Forelimb muscle (tissue), 1 donor: Measurements from ENCODE around the gene FLII. TPM values are rescaled to one million over a fixed set of nuclear protein-coding genes. Genes with fewer than 3 reads are reported as not detected.
"Not testable (repeated sequence)": the region's sequence is repeated elsewhere in the genome, so short reads cannot be mapped to it uniquely, and the experiment has no call there.

ENCODE experiments used
- DNase-seq: peaks from one replicate; pipeline ENCODE4 v3.0.0-alpha.2; 2013; ENCODE audit warnings: low read depth
- polyA plus RNA-seq: library from polyadenylated mRNA; unstranded; fragments of 120-200 nt; gene quantifications from one replicate; pipeline ENCODE4 v1.2.1, GENCODE V29; 2013; ENCODE audit not compliant: insufficient read length

Gene FLII
- 146 TPM for polyA plus RNA-seq

DNA sequence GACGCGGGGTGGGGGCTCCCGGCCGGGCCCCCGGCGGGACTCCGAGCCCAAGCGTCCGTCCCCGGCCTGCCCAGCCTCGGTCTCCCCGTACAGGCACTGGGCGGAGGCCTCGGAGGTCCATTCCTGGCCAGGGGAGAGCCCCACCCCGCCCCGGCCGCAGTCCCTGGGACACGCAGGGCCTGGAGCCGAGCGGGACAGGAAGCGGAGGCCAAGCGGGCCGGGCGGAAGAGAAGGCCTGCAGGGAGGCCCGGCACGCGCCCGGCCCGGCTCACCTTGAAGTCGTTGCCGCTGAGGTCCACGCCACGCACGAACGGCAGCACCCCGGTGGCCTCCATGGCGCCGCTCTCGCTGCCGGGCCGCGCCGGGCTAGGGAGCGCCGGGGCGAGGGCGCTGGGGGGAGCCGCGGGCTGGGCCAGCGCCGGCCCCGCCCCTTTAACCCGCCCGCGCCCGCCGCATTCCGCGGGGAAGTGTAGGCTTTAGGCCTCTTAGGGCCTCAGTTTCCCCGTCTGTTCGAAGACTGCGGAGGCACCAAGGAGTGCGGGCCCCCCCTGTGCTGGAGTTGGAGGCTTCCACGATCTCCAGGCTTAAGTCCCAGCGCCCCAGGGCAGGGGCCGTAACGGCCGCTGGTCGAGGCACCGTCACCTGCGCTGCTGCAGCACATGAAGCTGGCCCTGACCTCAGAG lies at the start of gene FLII:
Gene FLII (minus strand): TSS at position 383 of the 683 bp plus-strand sequence. CDS start 48 bp downstream, at position 335.
- no peak for DNase-seq

DNA sequence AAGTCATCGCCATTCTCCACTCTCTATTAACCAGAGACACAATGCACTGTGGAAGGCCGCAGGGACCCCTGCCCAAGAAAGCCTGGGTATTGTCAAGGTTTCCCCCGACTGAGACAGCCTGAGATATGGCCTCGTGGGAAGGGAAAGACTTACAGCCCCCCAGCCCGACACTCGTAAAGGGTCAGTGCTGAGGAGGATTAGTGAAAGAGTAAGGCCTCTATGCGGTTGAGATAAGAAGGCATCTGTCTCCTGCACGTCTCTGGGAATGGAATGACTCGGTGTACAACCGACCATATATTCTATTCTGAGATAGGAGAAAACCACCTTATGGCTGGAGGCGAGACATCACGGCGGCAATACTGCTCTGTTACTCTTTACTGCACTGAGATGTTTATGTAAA lies 44.7 kb upstream of the FLII start:
- DNase-seq, result not testable (repeated sequence)

DNA sequence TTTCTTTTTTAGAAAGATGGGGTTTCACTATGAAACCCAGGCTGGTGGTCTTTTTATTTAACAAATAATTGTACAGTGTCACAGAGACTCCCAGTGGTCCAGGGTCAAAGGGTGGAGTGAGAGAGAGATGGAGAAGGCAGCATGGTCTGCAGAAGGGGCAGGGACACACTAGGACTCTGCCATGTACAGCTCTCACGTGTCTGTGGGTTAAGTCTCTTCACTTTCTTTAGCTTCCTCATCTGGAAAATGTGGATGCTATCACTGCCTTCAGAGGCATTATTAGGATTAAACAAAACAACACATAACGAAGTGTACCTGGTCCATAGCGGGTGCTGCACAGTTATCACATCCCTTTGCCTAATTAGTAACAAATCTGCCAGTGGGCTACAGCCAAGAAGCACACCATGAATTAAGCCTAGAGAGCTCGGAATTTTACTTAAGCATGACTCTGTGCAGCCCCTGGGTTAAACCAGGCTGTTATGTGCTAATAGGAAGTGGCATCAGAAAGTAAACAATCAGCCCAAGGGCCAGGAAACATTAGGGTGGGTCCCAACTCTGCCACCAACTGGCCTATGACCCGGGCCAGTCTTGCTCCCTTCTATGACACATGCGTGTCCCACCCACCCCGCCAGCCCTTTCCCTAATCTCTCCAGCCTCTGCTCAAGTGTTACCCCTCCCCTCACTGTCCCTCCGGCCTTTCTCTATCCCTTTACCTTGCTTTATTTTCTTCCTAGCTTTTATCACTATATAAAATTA lies 42.4 kb upstream of the FLII start:
- DNase-seq, result no peak

DNA sequence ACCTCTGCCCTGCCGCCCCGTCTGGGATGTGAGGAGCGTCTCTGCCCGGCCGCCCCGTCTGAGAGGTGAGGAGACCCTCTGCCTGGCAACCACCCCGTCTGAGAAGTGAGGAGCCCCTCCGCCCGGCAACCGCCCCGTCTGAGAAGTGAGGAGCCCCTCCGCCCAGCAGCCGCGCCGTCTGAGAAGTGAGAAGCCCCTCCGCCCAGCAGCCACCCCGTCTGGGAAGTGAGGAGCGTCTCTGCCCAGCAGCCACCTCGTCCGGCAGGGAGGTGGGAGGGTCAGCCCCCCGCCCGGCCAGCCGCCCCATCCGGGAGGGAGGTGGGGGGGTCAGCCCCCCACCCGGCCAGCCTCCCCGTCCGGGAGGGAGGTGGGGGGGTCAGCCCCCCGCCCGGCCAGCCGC lies 39.5 kb upstream of the FLII start:
- DNase-seq, result not testable (repeated sequence)

DNA sequence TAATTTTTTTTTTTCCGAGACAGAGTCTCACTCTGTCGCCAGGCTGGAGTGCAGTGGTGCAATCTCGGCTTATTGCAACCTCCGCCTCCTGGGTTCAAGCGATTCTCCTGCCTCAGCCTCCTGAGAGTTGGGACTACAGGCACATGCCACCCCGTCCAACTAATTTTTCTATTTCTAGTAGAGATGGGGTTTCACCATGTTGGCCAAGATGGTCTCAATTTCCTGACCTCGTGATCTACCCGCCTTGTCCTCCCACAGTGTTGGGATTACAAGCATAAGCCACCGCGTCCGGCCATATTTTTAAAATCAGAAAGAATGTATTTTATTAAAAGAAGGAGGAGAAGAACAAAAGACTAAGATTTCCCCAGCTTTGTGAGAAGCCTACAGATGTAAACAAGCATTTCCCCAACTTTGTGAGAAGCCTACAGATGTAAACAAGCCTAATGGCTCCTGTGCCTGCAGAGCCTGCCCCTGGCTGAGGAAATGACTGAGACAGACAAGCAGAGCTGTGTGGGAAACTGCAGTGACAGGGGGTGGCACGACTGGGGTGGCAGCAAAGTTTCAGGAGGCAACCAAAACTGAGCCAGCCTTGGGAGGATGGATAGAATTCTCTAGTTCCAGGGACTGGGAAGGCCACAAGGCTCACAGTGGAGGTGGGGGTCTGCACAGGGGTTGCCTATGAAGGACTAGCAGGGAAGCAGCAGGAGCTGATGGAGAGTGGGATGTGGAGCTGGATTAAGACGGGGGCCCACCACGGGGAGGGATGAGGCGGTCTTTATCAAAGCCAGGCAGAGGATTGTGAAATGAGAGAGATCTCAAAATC lies 33.4 kb upstream of the FLII start:
- no peak for DNase-seq

DNA sequence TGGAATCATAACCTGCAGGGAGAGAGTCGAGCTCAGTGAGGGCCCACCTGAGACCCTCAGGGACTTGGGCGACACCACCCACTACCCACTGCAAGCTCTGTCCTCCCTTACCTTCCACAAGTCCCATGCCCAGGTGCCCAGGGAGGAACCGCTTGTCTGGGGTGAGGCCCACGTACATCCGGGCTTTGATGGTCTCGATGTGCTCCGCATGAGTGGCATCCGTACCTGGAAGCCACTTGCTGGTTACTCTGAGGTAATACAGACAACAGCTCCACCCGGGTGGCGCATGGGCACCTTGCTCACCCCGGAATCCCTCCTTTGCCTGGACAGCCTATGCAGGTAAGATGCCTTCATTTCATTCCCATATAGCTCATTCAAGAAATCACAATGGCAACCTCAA lies 26.8 kb upstream of the FLII start:
- DNase-seq, result no peak

DNA sequence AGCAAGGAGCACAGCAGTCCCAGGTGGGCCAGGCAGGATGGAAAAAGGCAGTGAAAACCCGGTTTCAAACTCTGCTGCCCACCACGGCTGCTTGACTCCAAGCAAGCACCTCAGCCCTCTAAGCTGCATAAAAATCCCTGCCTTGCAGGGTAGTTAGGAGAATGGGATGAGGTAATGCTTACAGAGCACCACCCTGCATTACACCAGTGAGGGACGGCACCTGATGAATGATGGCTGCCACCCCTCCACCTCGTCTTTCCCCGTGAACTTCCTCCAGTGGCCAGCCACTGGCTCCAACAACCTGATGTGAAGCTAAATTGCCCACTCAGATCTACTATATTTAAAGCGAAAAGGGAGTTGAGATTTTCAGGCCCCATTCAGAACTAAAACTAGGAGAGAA lies 23.2 kb upstream of the FLII start:
- DNase-seq, result no peak

DNA sequence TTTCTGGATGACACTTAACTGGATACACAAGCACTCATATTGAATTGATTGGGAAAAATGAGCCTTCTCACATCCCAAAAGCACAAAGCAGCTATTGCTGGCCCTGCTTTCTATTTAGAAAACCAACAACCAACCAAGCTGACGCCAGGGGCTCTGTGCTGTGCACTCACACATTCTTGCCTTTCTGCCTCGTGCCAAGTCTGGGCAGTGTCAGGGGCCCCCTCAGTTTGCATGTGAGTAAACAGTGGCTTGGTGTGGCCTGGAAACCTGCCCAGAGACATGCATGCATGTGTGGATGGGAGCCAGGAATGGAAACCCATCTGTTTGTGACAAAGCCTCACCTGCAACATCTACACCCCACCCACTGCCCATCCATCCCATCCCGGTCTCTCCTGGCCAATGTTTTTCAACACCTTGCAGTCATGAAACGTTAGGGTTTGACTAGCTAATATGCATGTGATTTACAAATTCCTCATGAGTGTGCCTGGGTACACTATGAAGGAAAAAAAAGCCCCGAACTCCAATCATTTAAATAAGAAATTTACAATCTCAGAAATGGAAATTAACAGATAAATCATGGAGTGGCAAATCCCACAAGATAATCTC lies 22.3 kb upstream of the FLII start:
- DNase-seq, result no peak

DNA sequence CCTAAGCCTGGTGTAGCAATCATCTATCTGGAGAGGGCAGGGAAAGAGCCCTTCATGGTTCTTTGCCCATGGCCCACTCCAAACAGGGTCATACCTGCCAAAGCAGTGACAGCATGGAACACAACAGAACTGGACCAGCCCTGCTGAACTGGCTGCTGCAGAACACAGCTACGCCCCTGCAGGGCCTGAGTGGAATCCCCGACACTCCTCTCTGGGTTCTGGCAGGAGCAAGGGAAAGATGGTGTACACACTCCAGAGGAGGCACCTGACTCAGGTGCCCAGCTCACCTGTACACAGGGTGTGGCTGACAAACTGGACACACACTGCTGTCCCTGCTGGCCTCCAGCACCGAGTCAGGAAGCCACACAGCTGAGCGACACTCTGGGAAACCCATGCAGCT lies 21.7 kb upstream of the FLII start:
- DNase-seq, result no peak

DNA sequence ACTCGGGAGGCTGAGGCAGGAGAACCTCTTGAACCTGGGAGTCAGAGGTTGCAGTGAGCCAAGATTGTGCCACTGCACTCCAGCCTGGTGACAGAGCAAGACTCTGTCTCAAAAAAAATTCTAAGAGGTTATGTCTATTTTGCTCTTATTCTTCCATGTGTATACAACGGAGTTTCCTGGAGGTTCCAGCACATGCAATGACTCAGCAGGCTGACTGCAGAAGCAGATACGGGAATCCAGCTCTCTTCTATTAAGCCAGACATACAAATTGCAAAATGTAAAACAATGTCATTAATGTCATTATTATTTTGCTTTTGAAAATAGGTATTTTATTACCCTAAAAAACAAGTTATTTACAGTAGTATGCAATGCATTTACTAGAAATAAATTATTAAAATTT lies 20.3 kb upstream of the FLII start:
- DNase-seq, result no peak

DNA sequence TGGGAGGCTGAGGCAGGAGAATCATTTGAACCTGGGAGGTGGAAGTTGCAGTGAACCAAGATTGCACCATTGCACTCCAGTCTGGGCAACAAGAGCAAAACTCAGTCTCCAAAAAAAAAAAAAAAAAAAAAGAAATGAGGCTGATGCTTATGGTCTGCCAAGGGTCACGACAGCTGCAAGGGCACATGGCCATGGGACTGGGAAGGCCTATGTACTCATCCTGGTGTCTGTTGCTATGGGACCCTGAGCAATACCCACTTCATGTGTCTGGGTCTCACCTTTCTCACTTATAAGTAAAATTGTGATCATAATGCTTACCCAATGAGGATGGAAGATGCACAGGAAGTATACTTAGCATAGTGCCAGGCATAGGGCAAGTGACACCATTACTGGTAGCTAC lies 18.5 kb upstream of the FLII start:
- DNase-seq, result no peak

DNA sequence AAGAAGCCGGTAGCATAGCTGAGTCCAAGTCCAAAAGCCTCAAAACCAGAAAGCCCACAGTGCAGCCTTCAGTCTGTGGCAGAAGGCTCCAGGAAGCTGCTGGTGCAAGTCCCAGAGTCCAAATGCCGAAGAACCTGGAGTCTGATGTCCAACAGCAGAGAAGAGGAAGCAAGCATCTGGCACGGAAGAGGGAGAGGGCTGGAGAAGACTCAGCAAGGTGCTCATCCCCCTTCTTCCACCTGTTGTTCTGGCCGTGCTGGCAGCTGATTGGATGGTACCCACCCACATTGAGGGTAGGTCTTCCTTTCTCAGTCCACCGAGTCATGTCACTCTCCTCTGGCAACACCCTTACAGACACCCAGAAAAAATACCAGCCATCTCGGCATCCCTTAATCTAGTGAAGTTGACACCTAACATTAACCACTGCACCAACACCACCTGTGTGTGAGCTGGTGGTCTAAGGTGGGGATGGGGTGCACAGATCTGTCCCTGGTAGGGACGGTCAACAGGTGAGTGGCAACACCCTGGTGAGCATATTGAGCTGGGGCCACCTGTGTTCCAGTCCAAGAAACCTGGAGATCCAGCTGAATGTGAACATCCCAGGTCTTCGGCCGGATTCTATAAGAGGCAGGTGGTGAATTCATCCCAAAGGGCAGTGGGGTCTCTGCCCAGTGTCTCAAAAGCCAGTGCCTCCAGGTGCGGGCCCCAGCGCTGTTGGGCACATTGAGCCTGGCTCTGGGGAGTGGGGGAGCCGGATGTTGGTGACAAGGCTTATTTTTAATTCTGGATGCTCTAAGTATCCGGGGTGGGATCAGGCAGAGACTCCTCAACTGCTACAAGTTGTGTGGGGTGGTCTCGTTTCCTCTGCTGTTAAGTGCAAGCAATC lies 11.8 kb upstream of the FLII start:
- no peak for DNase-seq

DNA sequence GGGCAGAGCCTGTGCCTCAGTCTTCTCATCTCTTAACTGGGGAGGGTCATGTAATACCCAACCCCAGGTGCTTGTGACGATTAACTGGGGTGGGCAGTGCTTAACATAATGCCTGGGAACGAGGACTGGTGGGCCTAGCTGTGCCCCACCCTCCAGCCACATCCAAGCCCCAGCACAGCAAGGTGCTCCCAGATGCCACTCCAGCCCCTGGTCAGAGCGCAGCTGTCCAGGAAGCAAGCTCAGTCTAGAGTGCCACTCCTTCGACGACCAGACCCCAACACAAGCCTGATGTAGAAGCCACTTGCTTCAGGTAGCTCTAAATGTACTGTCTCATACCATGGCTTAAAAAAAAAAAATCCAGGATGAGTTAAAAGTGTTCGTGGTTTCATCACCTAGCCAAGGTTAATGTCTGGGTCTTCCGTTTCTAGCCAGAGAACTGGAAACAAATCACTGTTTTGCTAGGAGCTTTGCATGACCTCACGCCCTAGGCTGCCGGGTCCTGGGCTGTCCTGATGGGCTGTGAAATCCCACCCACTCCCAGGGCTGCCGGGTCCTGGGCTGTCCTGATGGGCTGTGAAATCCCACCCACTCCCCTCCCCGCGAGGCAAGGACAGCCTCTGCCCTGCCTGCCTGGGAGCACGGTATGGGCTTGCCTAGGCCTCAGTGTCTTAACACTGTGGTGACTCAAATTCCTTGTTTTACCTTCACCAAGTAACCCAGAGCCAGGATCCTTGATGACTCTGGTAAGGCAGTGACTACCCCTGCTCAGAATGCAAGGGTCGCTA lies 9.6 kb upstream of the FLII start:
- DNase-seq, result no peak

DNA sequence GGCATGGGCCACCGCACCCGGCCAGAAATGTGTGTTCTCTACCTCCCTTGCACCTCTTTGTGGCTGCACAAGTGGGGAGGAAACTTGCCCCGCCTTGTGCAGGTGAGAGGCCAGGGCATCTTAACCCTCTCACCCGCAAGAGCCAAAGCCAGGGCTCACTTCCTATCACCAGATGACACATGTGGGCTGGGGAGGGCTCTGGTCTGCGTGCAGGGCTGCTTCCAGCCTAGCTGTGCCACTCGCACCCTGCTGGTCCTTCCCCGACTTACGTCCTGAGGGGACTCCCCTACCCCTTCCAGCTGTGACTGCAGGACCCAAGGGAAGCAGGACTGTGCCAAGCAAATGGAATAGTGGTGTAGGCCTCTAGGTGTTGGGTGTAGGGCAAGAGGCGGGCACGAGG lies 8.8 kb upstream of the FLII start:
- DNase-seq, result no peak

DNA sequence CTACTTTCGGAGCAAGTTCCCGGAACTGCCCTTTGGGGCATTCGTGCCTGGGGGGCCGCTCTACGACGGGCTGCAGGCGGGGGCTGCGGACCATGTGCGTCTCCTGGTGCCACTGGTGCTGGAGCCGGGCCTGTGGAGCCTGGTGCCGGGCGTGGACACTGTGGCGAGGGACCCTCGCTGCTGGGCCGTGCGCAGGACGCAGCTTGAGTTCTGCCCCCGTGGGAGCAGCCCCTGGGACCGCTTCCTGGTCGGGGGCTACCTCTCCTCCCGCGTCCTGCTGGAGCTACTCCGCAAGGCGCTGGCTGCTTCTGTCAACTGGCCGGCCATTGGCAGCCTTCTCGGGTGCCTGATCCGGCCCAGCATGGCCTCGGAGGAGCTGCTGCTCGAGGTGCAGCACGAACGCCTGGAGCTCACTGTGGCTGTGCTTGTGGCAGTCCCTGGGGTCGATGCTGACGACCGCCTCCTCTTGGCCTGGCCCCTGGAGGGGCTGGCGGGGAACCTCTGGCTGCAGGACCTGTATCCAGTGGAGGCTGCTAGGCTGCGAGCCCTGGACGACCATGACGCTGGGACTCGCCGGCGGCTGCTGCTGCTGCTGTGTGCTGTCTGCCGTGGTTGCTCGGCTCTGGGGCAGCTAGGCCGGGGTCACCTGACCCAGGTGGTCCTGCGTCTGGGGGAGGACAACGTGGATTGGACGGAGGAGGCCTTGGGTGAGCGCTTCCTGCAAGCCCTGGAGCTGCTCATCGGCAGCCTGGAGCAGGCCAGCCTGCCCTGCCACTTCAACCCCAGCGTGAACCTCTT lies 5.5 kb upstream of the FLII start:
- no peak for DNase-seq

DNA sequence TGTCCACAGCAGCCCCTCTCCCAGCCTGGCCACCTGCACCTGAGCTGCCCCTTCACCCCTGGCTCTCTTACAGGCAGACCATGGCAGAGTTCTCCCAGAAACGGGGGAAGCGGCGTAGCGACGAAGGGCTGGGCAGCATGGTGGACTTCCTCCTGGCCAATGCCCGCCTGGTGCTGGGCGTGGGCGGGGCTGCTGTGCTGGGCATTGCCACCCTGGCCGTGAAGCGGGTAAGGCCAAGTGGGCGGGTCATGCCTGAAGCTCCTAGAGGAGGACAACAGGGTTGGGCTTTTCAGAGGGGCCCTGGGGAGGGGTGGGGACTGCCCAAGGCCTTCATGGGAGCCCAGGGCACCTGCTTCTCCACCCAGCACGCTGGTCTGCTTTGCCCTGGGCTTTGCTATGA lies 4.1 kb upstream of the FLII start:
- no peak for DNase-seq

DNA sequence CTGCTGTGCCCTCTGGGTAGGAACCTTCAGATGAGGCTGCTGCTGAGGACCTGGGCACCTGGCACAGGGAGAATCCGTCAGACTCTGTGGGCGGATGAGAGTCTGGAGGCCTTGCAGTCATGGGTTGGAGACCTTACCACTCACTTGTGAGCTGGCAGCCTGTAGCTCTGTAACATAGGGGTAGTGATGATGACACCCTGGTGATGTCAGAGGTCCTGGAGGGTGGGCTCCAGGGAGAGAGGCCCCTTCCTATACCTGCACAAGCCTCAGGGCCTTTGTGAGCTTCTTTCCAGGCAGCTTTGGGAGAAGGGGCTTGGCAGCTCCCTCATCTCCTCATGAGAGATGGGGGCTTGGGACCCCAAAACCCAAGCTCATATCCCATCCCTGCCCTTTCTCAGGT lies 3.6 kb upstream of the FLII start:
- DNase-seq, result no peak

DNA sequence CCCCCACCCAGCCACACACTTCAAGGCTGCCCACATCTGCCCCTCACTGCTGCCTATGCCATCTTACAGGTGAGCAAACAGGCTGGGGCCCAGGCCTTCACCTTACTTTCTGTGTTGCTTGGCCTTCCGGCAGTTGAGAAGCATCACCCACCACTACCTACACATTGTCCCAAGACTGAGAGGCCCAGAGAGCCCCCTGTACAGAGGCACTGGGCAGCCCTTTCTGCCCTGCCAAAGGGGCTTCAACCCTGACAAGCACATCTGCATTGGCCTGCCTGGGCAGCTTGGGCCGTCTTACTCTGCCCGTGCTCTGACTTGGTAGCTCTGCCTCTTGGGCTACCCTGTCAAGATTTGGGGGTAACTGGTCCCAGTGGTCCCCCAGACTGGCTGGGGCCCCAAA lies 3.1 kb upstream of the FLII start:
- DNase-seq, result no peak

DNA sequence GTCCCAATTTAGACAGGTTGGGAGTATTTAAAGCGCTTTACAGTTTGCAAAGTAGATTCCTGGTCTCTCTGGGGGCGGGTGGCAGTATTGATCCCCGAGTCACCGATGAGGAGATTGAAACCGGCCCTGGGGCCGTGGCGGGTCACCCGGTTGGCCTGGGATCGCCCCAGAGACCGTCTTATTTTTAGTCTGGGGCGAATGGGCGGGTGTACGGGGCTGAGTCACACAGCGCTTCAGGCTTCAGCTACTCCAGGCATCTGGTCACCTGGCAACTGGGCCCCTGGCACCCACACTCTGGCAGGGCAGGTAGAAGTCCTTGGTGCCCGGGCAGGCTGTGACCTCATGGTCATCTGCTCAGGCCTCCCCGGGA lies 2.6 kb upstream of the FLII start:
- no peak for DNase-seq
